ENCODE results near the gene NID2. TPM values are rescaled to one million over a fixed set of nuclear protein-coding genes. Genes with fewer than 3 reads are reported as not detected.

NID2 gene
- total RNA-seq, 1 donor from 2014 or later, result 91.7 TPM

- no peak for DNase-seq
Measured at GRCh38 chr14:51957950-51958349, 110.9 kb downstream of the NID2 start.

Other genes starting within 250 kb of the NID2 start
- 45.1 TPM for gene GNG2, start 208.4 kb downstream of the NID2 start, total RNA-seq
- 40.3 TPM for gene RTRAF, start 79.5 kb downstream of the NID2 start, total RNA-seq
- gene PTGDR, start 198.6 kb upstream of the NID2 start, total RNA-seq, result 0.51 TPM
- gene PTGER2, start 245.3 kb upstream of the NID2 start, total RNA-seq, result 0.21 TPM